Urothelium cell line (cell line): Measurements from ENCODE around the gene OXCT2.

ENCODE experiments used
- DNase-seq: peaks from one replicate; pipeline ENCODE4 v3.0.0; 2011; ENCODE audit warnings: low spot score, mixed read lengths
- FAIRE-seq: peaks from 2 replicates; lab custom pipeline; 2011; peaks lifted over from hg19 to GRCh38; lab: Jason Lieb, UNC

The OXCT2 gene

DNA sequence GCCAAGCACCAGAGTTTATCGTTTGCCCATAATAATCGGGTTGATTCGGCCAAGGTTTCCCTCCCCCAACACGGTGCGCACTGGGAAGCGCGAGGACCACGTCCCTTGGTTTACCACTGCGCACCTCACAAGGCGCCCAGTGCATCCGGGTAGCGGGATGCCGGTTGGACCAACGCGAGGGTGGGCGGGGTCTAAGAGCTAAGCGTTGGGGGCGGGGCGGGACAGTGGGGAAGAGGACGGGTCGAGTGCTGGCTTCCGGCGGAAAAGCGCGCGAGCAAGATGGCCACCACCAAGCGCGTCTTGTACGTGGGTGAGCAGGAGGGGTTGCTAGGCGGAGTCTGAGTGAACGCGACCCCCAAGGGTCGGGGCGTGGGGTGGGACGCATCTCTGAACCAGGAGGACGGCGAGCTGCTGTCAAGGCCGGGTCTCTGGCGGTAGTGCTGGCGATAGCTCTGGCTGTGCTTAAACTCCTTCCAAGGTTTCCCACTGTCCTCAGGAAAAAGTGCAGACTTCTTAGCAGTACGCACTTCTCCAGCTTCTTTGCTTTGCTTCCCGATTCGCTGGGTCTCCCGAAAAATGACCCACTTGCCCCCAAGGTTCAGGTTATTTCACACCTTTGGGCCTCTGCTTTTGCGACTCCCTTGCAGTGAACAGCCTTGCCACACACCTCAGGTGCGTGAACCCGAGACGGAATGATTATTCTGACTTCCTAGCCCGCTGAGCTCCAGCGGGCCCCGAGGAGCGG, 32.4 kb downstream of the OXCT2 start, which contains the start of gene PPIE:
Gene PPIE (plus strand): TSS at position 261 of the 745 bp plus-strand sequence. CDS start 19 bp downstream, at position 280.
- DNase-seq (peak; percentile 95), FAIRE-seq (peak; percentile 97)

DNA sequence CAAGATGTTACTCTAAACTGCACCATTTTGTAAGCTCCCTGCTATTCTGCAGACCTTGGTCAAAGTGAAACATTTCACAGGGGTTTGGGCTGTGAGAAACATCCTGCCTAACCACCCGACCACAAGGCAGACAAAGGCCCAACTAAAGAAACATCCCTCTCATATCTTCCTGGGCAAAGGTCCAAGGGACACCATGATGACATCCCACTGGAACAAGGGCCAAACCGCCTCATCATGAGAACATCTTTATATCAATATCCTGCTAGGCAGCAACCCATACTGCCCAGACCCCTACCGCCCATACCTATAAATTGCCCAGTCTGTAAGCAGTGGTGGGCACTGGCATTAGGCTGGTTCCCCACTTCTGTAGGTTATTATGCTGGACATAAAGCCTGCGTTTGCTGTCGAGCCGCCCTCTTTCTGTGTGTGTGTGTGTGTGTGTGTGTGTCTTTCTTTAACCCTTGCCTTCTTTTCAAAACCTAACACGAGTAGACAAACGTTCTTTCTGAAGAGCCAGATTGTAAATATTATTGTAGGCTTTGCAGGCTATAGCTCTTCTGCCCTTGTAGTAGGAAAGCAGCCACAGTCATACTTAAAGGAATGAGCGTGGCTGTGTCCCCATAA, 33.5 kb downstream of the OXCT2 start:
- DNase-seq (no peak), FAIRE-seq (peak; percentile 17)

DNA sequence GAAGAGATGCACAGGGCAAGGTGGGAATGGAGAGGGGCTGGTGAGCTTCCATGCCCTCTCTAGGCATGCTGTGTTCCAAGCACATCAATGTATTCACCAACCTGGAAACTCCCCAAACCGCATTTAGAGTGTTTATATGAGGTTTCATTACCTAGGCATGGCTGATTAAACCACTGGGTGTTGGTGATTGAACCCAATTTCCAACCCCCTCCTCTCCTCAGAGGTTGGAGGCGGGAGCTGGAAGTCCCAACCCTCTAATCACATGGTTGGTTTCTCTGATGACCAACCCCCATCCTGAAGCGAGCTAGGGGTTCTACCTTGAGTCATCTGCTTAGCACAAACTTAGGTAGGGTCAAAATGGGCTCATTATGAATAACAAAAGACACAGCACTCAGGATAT, 35.4 kb downstream of the OXCT2 start:
- no peak for DNase-seq
- FAIRE-seq, result no peak

DNA sequence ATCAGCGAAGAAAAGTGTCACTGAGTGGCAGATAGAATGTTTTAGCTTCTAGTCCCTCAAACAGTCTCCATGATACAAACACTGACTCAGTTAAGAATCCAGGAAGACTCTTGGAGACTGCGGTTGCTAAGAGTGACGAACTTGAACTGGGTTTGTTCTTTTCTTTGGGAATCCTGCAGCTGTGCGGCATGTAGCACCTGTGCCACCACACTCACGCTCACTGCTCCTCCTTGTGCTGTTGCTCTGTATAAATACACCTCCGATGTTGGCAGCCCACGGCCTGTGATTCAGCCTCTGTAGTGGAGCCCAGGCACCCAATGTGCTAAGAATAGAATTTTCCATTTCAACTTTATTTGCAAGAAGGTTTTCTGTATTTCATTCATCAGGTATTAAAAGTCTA, 38.0 kb downstream of the OXCT2 start:
- no peak for DNase-seq

DNA sequence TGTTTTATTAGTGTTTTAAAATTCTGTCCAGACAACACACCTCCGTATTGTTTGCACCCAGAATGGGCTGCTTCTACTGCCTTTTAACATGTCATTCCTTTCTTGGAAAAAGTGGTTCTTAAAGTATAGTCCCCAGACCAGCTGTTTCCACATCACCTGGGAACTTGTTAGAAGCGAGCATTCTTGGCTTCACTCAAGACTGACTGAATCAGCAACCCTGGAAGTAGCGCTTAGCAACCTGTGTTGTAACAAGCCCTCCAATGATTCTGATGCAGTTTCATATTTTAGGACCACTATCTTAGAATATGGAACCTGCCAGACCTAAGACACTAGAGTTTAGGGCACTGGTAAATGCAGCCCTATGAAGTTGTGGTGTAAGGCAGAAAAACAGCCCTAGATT, 38.4 kb downstream of the OXCT2 start:
- DNase-seq (no peak), FAIRE-seq (no peak)

More for the DNA sequence above, 38.0 kb downstream of the OXCT2 start:
- no peak for FAIRE-seq

DNA sequence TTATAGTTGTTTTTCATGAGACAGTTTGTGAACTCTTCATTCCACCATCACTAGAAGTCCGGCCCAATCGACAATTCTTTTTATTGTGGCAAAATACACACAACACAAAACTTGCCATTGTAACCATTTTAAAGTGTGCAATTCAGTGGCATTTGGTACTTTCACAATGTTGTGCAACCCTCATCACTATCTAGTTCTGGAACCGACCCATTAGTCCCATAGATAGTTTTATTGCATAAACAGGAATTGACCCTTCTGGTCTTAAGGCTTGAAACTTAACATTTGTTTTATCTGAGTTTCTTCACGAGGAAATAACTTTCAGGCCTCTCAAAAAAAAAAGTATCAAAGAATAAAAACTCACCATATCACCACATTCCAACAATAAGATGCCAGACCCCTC, 41.3 kb downstream of the OXCT2 start:
- DNase-seq, result no peak
- FAIRE-seq, result no peak

DNA sequence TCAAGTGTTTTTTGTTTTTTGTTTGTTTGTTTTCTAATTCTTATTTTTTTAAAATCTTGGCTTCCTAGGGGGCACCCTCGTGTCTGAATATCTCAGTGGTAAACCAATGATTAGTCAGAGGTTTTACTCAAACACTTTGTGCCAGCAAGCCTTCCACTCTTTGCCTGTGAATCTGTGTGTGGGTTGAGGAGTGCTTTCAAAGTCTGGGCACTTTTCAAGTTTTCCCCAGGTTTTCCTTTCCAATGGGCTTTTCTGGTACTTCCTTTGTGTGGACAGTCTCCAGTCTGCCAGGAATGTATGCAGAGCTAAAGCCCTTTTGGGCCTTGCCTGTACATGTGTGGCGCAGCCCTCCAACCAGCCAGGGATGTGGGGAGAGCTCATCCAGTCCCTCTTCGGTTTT, 42.1 kb downstream of the OXCT2 start:
- FAIRE-seq, result no peak
- no peak for DNase-seq

DNA sequence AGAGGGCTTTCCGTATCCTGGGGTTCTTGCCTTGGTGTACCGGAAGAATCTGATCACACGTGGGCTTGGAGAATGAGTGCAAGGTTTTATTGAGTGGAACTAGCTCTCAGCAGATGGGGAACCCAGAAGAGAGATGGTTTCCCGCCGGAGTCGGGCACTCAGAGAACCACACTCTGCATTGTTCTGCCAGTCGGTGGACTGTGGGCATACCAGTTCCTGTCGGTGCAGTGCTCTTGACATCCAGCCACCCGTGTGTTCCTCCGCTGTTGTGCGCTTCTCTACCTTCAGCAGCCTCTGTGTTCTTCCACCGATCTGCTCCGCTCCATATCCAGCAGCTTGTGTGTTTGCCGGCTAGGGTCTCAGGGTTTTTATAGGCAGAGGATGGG, 43.2 kb downstream of the OXCT2 start:
- FAIRE-seq (peak; percentile 53), DNase-seq (no peak)

DNA sequence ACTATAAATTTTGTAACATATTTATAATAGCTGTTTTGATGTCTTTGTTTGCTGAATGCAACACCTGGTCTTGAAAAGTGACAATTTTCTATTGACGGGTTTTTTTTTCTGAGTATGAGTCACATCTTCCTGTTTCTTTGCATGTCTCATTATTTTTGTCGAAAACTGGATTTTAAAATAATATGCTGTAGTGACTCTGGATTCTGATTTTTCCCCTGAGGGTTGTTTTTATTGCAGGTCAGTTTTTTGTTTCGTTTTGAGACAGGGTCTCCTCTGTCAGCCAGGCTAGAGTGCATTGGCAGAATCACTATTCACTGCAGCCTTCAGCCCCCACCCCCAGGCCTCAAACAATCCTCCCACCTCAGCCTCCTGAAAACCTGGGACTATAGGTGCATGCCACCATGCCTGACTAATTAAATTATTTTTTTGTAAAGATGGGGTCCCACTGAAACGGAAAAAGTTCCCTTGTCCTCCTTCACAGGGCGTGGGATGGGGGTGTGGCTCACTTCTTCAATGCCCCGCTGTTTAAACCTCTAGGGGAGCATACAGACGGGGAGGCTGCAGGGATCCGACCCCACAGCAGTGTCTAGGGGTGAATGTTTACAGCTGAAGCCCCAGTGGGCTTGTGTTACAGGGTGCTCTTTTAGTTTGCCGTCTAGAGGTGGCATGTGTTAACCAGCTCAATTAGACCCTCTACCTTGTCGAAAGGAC, 43.8 kb downstream of the OXCT2 start:
- DNase-seq (no peak), FAIRE-seq (no peak)

DNA sequence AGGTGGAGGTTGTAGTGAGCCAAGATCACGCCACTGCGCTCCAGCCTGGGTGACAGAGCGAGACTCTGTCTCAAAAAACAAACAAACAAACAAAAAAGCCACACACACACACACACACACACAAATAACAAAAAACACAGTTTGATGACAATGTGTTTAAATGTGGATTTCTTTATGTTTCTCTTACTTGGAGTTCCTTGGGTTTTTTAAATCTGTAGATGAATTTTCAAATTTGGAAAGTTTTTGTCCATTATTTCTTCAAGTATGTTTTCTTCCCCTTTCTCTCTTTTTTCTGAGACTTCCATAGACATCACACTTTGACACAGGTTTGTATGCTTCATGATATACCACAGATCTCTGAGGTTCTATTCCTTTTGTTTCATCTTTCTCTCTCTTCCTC, 44.5 kb downstream of the OXCT2 start:
- no peak for FAIRE-seq

DNA sequence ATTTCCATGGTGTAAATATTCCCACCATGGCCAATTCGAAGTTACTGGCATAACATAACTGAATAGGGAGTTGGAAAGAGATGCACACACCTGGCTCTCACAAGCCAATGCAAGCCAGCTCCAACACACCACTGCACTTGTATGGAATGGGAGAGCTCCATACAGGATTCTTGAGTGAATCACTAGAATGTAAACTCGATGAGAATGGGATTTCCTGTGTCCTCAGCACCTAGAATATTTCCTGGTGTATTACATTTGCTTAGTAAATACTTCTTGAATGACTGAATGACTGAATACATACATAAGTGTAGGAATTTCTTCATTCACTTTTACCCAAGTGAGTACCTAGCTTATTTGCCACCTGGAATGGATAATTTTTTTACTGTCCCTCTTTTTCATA, 48.7 kb downstream of the OXCT2 start:
- FAIRE-seq, result no peak
- DNase-seq, result no peak

More for the DNA sequence above, 44.5 kb downstream of the OXCT2 start:
- no peak for DNase-seq

DNA sequence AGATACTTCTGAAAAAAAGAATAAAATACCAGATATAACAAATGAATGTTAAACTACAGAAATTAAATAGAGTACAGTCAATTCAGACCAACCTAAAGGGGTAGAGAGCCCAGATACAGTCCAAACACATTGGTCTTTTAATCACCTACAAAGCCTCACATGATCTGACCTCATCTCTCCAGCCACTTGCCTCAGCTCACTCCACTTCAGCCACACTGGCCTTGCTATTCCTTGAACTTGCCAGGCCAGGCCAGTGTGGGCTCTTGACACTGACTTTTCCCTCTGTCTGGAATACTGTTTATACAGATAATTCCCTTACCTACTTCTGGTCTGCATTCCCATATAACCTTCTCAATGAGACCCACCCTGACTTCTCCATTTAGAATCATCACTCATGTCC, 49.5 kb downstream of the OXCT2 start:
- DNase-seq, result no peak
- FAIRE-seq, result no peak

DNA sequence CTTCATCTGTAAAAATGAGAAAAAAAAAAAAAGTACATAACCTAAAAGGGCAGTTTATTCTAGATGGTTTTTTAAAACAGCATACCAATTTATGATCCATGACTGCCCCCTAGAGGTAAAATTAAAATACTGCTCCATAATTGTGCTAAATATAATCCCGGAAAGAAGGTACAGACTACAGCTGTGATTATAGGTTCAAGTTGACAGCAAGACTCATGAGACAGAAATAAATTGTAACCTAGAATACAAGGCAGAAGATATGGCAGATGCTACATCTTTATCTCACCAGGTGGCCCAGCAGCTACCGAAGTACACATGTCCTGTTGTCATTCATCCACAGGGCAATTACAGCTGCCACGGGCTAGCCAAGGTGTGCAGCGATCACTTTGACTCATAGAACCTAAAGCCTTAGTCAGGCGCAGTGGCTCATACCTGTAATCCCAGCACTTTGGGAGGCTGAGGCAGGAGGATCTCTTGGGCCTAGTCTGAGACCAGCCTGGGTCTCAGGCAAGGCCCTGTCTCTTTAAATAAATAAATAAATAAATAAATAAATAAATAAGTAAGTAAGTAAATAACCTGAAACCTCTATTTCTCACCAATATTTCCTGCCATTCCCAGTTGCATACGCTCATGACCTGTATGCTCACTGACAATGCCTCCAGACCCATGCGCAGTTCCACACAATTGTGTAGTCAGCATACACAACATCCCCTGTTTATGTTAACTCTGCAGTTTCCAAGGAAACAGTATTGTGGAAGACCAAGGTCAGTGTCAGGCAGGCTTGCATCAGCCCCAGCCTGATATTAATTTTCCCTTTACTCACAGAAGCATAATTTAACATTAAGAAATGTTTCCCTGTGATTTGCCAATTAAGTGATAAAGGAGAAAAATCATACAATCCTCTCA, 50.8 kb downstream of the OXCT2 start:
- FAIRE-seq (no peak), DNase-seq (peak; percentile 45)
